HepG2 (cell line): ENCODE data around the gene ADARB1. TPM values are rescaled to one million over a fixed set of nuclear protein-coding genes. Genes with fewer than 3 reads are reported as not detected.
A peak's percentile ranks its signal among the peaks of the same experiment; 100 is the strongest.

ENCODE experiments used
- ATAC-seq: fragments of 200-7000 bp; cut with Tn5 transposase; 3 replicates; pipeline ENCODE4 v1.9.1; 2020; ENCODE audit warnings: mild to moderate bottlenecking, moderate library complexity
- BruUV-seq: library from RNA; stranded (reverse); fragments of 400-500 nt; replicated peaks from 2 replicates; lab custom pipeline; 2021; lab: Mats Ljungman, UMichigan
- CTCF ChIA-PET: fragments of 300-600 bp; formaldehyde crosslinking; extraction: SDS; loops from one replicate; lab custom pipeline; 2021; ENCODE audit warnings: low total read pairs, inconsistent platforms, low intra/inter-chr PET ratio; lab: Yijun Ruan, JAX
- POLR2A ChIA-PET: fragments of 350-600 bp; sonication (Branson Sonifier 250); formaldehyde crosslinking; loops from one replicate; lab custom pipeline; 2020; ENCODE audit warnings: antibody characterized with exemption, inconsistent platforms; lab: Yijun Ruan, JAX
- DNase-seq: peaks from one replicate; pipeline ENCODE4 v3.0.0-alpha.2; 2015; ENCODE audit warnings: low spot score
- FAIRE-seq: peaks from 3 replicates; lab custom pipeline; 2011; peaks lifted over from hg19 to GRCh38; lab: Jason Lieb, UNC
- H2AFZ ChIP-seq: one replicate; pipeline ENCODE4 v1.6.1; 2011; ENCODE audit warnings: low read length, inconsistent platforms
- H3K27ac ChIP-seq: fragments of 300-600 bp; 3 replicates; pipeline ENCODE4 v1.8.0; 2011; ENCODE audit warnings: mixed run types, mild to moderate bottlenecking, mixed read lengths, low read length, inconsistent platforms; ENCODE audit not compliant: insufficient read depth; ENCODE audit errors: extremely low read length
- H3K27me3 ChIP-seq, 2 experiments: fragments of 200-600 bp in 1 of 2; 2 replicates in 1 of 2; 3 replicates in 1 of 2; pipeline versions ENCODE4 v1.6.0 to v1.8.0; 2011; ENCODE audit warnings: low read length in 2 of 2, mild to moderate bottlenecking in 2 of 2, moderate library complexity in 2 of 2, inconsistent platforms in 1 of 2; ENCODE audit not compliant: insufficient read depth in 2 of 2, control insufficient read depth in 1 of 2
- H3K36me3 ChIP-seq, 2 experiments: fragments of 200-600 bp in 1 of 2; replicated peaks in 1 of 2; 2 replicates in 1 of 2; 3 replicates in 1 of 2; pipeline versions ENCODE4 v1.5.1 to v1.8.0; 2011; ENCODE audit warnings: low read length in 2 of 2, inconsistent platforms in 1 of 2; ENCODE audit not compliant: insufficient read depth in 2 of 2, control insufficient read depth in 1 of 2
- H3K4me1 ChIP-seq: 2 replicates; pipeline ENCODE4 v1.5.1; 2012; ENCODE audit warnings: low read length, inconsistent platforms; ENCODE audit not compliant: insufficient read depth
- H3K4me2 ChIP-seq: 2 replicates; pipeline ENCODE4 v1.6.0; 2011; ENCODE audit warnings: low read depth, low read length, inconsistent platforms
- H3K4me3 ChIP-seq, 3 experiments: fragments of 200-600 bp in 1 of 3; sonication (generic), shearing (Covaris generic) in 1 of 3; replicated peaks in 1 of 3; 2 replicates each; pipeline ENCODE4 v1.5.1; 2011 to 2016; ENCODE audit warnings: low read length in 3 of 3, inconsistent platforms in 2 of 3, low read depth in 2 of 3, mild to moderate bottlenecking in 2 of 3, control low read depth in 1 of 3, mixed read lengths in 1 of 3; ENCODE audit not compliant: insufficient read depth in 1 of 3
- H3K79me2 ChIP-seq: one replicate; pipeline ENCODE4 v1.6.1; 2011; ENCODE audit warnings: low read length, inconsistent platforms; ENCODE audit not compliant: insufficient read depth
- H3K9ac ChIP-seq: 2 replicates; pipeline ENCODE4 v1.6.0; 2011; ENCODE audit warnings: mild to moderate bottlenecking, low read depth, low read length, inconsistent platforms; ENCODE audit not compliant: insufficient read depth
- H3K9me3 ChIP-seq: 2 replicates; pipeline ENCODE4 v1.5.1; 2012; ENCODE audit warnings: mild to moderate bottlenecking, low read length
- H4K20me1 ChIP-seq: 2 replicates; pipeline ENCODE4 v1.6.0; 2011; ENCODE audit warnings: inconsistent platforms, mild to moderate bottlenecking, low read length, moderate library complexity; ENCODE audit not compliant: insufficient read depth
- ATF7 ChIP-seq, 2 experiments: fragments of 450-650 bp in 1 of 2; sonication (generic) in 1 of 2; formaldehyde crosslinking in 1 of 2; IDR thresholded peaks; 2 replicates each; pipeline versions ENCODE4 v1.4.0 to v1.6.1; 2016 to 2020; ENCODE audit warnings: antibody characterized with exemption in 1 of 2, mild to moderate bottlenecking in 1 of 2, missing genetic modification reagents in 1 of 2
- CEBPB ChIP-seq: IDR thresholded peaks from 2 replicates; pipeline ENCODE4 v1.6.1; 2011; ENCODE audit warnings: low read depth, low read length, improper control_type of control experiment, borderline replicate concordance
- FOXJ3 ChIP-seq: sonication (generic); formaldehyde crosslinking; IDR thresholded peaks from 2 replicates; pipeline ENCODE4 v1.4.0; 2020; ENCODE audit warnings: missing genetic modification reagents, mild to moderate bottlenecking, borderline replicate concordance
- RAD21 ChIP-seq: fragments of 450-650 bp; formaldehyde crosslinking; IDR thresholded peaks from 2 replicates; pipeline ENCODE4 v1.5.0; 2020; ENCODE audit warnings: mild to moderate bottlenecking
- RFXANK ChIP-seq: IDR thresholded peaks from 2 replicates; pipeline ENCODE4 v1.6.1; 2016
- SALL1 ChIP-seq: sonication (generic); formaldehyde crosslinking; IDR thresholded peaks from 2 replicates; pipeline ENCODE4 v1.8.0; 2022; ENCODE audit warnings: mild to moderate bottlenecking, missing genetic modification reagents
- STAG1 ChIP-seq: sonication (generic); formaldehyde crosslinking; IDR thresholded peaks from 2 replicates; pipeline ENCODE4 v1.4.0; 2020; ENCODE audit warnings: missing genetic modification reagents
- ZBTB21 ChIP-seq: sonication (generic); formaldehyde crosslinking; IDR thresholded peaks from 2 replicates; pipeline ENCODE4 v1.4.0; 2020; ENCODE audit warnings: missing genetic modification reagents
- ZBTB7A ChIP-seq: sonication (generic); formaldehyde crosslinking; IDR thresholded peaks from 2 replicates; pipeline ENCODE4 v1.8.0; 2022; ENCODE audit warnings: mild to moderate bottlenecking, missing genetic modification reagents
- ZKSCAN5 ChIP-seq: sonication (generic); formaldehyde crosslinking; IDR thresholded peaks from 2 replicates; pipeline ENCODE4 v1.5.1; 2020; ENCODE audit warnings: mild to moderate bottlenecking, missing genetic modification reagents
- ZMYM4 ChIP-seq: sonication (generic); formaldehyde crosslinking; IDR thresholded peaks from 2 replicates; pipeline ENCODE4 v1.8.1; 2023; ENCODE audit warnings: mild to moderate bottlenecking, missing genetic modification reagents
- ZNF329 ChIP-seq: sonication (generic); formaldehyde crosslinking; IDR thresholded peaks from 2 replicates; pipeline ENCODE4 v1.9.0; 2021; ENCODE audit warnings: low read depth, mild to moderate bottlenecking, missing genetic modification reagents
- ZNF572 ChIP-seq: sonication (generic); formaldehyde crosslinking; IDR thresholded peaks from 2 replicates; pipeline ENCODE4 v1.5.1; 2020; ENCODE audit warnings: mild to moderate bottlenecking, missing genetic modification reagents
- ZNF616 ChIP-seq: sonication (generic); formaldehyde crosslinking; IDR thresholded peaks from 2 replicates; pipeline ENCODE4 v1.5.0; 2020; ENCODE audit warnings: low read depth, mild to moderate bottlenecking, missing genetic modification reagents
- ZNF629 ChIP-seq: sonication (generic); formaldehyde crosslinking; conservative IDR thresholded peaks from 2 replicates; pipeline ENCODE4 v1.5.0; 2020; ENCODE audit warnings: missing genetic modification reagents
- ZNF644 ChIP-seq: IDR thresholded peaks from 2 replicates; pipeline ENCODE4 v1.6.1; 2016; ENCODE audit warnings: low read depth
- WGBS: methylation state at CpG from one replicate; pipeline ENCODE4 v1.1.6; 2017; ENCODE audit warnings: low lambda C conversion rate; 5-methylcytosine and 5-hydroxymethylcytosine counted together
- in situ Hi-C: cut with HindIII; loops from 2 replicates; pipeline ENCODE4 v1.10.0; 2017; ENCODE audit warnings: low pct_unique_long_range_greater_than_20kb; ENCODE audit not compliant: extremely low pct_ligation_motif_present
- intact Hi-C: fragments of 100-400 bp; cut with micrococcal nuclease; formaldehyde crosslinking; loops from one replicate; pipeline ENCODE4 v1.10.0; 2022; ENCODE audit not compliant: unreplicated experiment
- polyA plus RNA-seq, 8 experiments: library from polyadenylated mRNA; depleted of rRNA in 3 of 8; stranded (reverse) in 7 of 8; unstranded in 1 of 8; fragments of >200 nt; fragmentation: Illumina TruSeq in 4 of 8; extraction: Trizol in 4 of 8; gene quantifications; 2 replicates each; pipeline versions ENCODE4 v1.2.1 to v1.2.3, GENCODE V29; 2011 to 2016; ENCODE audit warnings: low read depth in 4 of 8, missing spikeins in 1 of 8, mixed read lengths in 1 of 8; ENCODE audit not compliant: insufficient read depth in 1 of 8
- total RNA-seq, 5 experiments: library from RNA; depleted of rRNA; stranded (reverse); fragments of >200 nt; fragmentation: Illumina TruSeq; extraction: Trizol; gene quantifications; 2 replicates each; pipeline ENCODE4 v1.2.3, GENCODE V29; 2016; ENCODE audit warnings: low read depth in 1 of 5
- TF ChIP-seq, protein P1 (sequence below): sonication (generic); formaldehyde crosslinking; IDR thresholded peaks from 2 replicates; pipeline ENCODE4 v1.8.0; 2022; ENCODE audit warnings: mild to moderate bottlenecking, missing genetic modification reagents

ADARB1 gene
- total and polyA plus RNA-seq, 2 of the 13 experiments (the other 11 are each of a cell fraction or from before 2014, with no cell fraction given), result 6.6 to 10.0 TPM

DNA sequence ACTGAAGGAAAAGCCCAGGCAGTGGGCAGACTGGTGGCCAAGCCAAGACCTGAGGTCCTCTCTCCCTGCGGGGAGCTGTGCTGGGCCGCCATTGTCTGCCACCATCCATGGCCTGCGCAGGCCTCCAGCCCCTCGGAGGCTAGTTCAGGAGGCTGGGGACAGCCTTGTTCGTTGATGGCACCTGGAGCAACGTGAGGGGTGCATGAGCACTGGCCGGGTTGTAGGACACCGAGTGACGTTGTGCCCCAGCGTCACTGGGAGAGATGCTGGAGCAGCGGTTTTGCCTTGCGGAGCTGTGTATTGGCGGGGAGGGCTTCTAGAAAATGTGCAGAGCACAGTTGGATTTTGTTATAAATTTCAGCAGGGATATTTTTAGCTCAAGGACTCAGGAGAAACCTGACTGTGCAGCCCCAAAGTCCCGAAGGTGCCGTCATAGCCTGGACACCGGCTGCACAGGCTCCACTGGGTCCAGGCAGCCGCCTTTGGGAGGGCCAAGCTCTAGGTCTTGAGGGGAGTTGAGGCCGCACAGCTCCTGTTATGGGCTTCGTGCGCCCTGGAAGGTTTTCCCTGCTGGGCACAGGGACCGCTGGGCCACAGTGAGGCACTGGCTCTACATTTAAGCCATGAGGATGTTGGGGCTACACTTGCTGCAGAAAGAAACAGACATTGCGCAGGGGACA lies 48.2 kb upstream of the ADARB1 start:
- no peaks in the 10 kb centered on the region for H3K36me3 ChIP-seq
- H2AFZ ChIP-seq, result no peak overlapping the region
- H3K4me3 ChIP-seq, result no peak overlapping the region
- intact Hi-C loops (no loop called here), in situ Hi-C loops (no loop called here)
- H3K9ac ChIP-seq, result no peak overlapping the region
- POLR2A ChIA-PET, result interaction anchor here (1.1 kb wide), 1 partner anchor 14 kb away, joined by 6 read pairs; no protein-coding TSS in a partner anchor
- CTCF ChIA-PET, result interaction anchor here (1.1 kb wide), 1 partner anchor 14 kb away, joined by 3 read pairs; no protein-coding TSS in a partner anchor
- no peaks in the 10 kb centered on the region for H3K9me3 ChIP-seq
- no peak overlapping the region for H3K27ac ChIP-seq
- WGBS, result 64% methylated on average over 16 of the region's 22 CpGs
- TF ChIP-seq ZNF616 (CRISPR knock-in tag), result no peak
- no peak for TF ChIP-seq SALL1 (CRISPR knock-in tag)
- no peak for TF ChIP-seq ZKSCAN5 (CRISPR knock-in tag)
- TF ChIP-seq ZNF572 (CRISPR knock-in tag), result no peak
- TF ChIP-seq ZBTB7A, result no peak
- no peak for TF ChIP-seq ZNF644 (CRISPR knock-in tag)
- BruUV-seq, result no TSS peak
- DNase-seq (no peak), FAIRE-seq (no peak), ATAC-seq (no peak)
- H3K4me2 ChIP-seq, result no peak overlapping the region; the same call in 1 of the 2 replicates
- no peaks in the 10 kb centered on the region for H3K79me2 ChIP-seq
- no peaks in the 10 kb centered on the region for H4K20me1 ChIP-seq
- H3K27me3 ChIP-seq, result peaks cover 2 to 26% of the 10 kb centered on the region in 2 experiments
- peaks cover 48% of the 10 kb centered on the region for H3K4me1 ChIP-seq

- Histone ChIP-seq H3K4me2 (peak overlapping the region; percentile 47; the same call in 1 of the 2 replicates), H3K9ac (no peak overlapping the region), H3K27ac (no peak overlapping the region), H3K79me2 (no peaks in the 10 kb centered on the region), H3K27me3 (peaks cover 2 to 32% of the 10 kb centered on the region in 2 experiments), H3K4me3 (peak overlapping the region in 1 of 3 experiments; percentile 40; a peak in 1 of 6 replicates), H3K9me3 (no peaks in the 10 kb centered on the region), H3K36me3 (no peaks in the 10 kb centered on the region), H4K20me1 (no peaks in the 10 kb centered on the region), H3K4me1 (peaks cover 48% of the 10 kb centered on the region), H2AFZ (no peak overlapping the region)
- ATAC-seq (peak; percentile 26; the same call in 2 of the 3 replicates), DNase-seq (no peak), FAIRE-seq (no peak)
- POLR2A ChIA-PET, result interaction anchor here (1.1 kb wide), 1 partner anchor 14 kb away, joined by 6 read pairs; no protein-coding TSS in a partner anchor
- CTCF ChIA-PET, result interaction anchor here (1.1 kb wide), 1 partner anchor 14 kb away, joined by 3 read pairs; no protein-coding TSS in a partner anchor
- no TSS peak for BruUV-seq
- intact Hi-C loops (no loop called here), in situ Hi-C loops (no loop called here)
- 32% methylated on average over 10 of the region's 12 CpGs for WGBS
- TF ChIP-seq, protein P1, sequence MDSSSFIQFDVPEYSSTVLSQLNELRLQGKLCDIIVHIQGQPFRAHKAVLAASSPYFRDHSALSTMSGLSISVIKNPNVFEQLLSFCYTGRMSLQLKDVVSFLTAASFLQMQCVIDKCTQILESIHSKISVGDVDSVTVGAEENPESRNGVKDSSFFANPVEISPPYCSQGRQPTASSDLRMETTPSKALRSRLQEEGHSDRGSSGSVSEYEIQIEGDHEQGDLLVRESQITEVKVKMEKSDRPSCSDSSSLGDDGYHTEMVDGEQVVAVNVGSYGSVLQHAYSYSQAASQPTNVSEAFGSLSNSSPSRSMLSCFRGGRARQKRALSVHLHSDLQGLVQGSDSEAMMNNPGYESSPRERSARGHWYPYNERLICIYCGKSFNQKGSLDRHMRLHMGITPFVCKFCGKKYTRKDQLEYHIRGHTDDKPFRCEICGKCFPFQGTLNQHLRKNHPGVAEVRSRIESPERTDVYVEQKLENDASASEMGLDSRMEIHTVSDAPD (CRISPR knock-in tag), result no peak
- TF ChIP-seq STAG1 (CRISPR knock-in tag) (peak; percentile 50), CEBPB (no peak), ZNF629 (no peak), FOXJ3 (no peak), ZBTB21 (CRISPR knock-in tag) (no peak), ZNF329 (CRISPR knock-in tag) (no peak), RFXANK (CRISPR knock-in tag) (no peak), RAD21 (peak; percentile 47), ZMYM4 (CRISPR knock-in tag) (0 out of 2 replicates have a peak, but pooled peaks have one; percentile 19), ATF7 (IDR thresholded peaks at IDR 0.05) (no peak), ATF7 (CRISPR knock-in tag; IDR thresholded peaks at IDR 0.05) (no peak)
Observed at GRCh38 chr21:45026826-45027225, 47.6 kb upstream of the ADARB1 start.
